Measurements from ENCODE around the gene MTIF3.
"Not testable (repeated sequence)": the region's sequence is repeated elsewhere in the genome, so short reads cannot be mapped to it uniquely, and the experiment has no call there.

The MTIF3 gene

DNA sequence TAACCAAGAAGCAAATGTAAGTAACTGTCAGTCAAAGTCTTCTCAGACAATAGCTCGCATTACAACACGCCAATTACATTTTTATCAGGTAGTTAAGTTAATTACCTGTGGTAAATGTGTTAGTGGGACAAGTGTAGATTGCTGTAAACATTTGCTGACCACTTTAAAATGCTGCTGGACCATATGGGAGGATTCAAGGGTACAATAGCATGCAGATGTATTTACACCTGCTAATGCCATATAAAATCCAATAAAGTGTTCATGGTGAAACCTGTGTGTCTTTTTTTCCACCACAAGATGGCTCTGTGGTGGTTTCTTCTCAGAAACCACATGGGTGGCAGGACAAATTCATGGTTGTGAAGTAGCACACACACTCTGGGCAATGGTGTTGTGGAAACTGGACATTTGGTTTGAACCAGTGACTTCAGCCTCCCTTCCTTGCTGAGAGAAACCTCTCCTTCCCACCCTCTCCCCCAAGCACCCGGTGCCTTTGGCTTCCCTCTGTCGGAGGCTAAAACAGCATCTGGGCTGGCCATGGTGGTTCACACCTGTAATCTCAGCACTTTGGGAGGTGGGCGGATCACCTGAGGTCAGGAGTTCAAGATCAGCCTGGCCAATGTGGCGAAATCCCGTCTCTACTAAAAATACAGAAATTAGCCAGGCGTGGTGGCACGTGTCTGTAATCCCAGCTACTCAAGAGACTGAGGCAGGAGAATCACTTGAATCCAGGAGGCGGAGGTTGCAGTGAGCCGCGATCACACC lies 44.0 kb downstream of the MTIF3 start:
- Histone ChIP-seq H3K9me3 (replicated peaks; ENCODE audit: low read length) (no peaks in the 10 kb centered on the region), H3K4me1 (ENCODE audit: control insufficient read depth, insufficient read depth, low read length) (peaks cover 14% of the 10 kb centered on the region), H3K4me3 (ENCODE audit: low read length) (no peak overlapping the region), H3K4me2 (ENCODE audit: low read length) (no peak overlapping the region), H3K27me3 (ENCODE audit: control insufficient read depth, insufficient read depth, low read length) (peaks cover 24% of the 10 kb centered on the region), H3K36me3 (ENCODE audit: insufficient read depth, low read length) (no peaks in the 10 kb centered on the region), H3K9ac (ENCODE audit: low read depth, low read length) (no peak overlapping the region)

- Histone ChIP-seq H3K4me1 (ENCODE audit: control insufficient read depth, insufficient read depth, low read length) (peaks cover 14% of the 10 kb centered on the region), H3K4me2 (ENCODE audit: low read length) (no peak overlapping the region), H3K9ac (ENCODE audit: low read depth, low read length) (no peak overlapping the region), H3K4me3 (ENCODE audit: low read length) (no peak overlapping the region), H3K27me3 (ENCODE audit: control insufficient read depth, insufficient read depth, low read length) (peaks cover 21% of the 10 kb centered on the region), H3K9me3 (replicated peaks; ENCODE audit: low read length) (no peaks in the 10 kb centered on the region), H3K36me3 (ENCODE audit: insufficient read depth, low read length) (no peaks in the 10 kb centered on the region)
Measured at GRCh38 chr13:27405546-27406134, 44.7 kb downstream of the MTIF3 start.

DNA sequence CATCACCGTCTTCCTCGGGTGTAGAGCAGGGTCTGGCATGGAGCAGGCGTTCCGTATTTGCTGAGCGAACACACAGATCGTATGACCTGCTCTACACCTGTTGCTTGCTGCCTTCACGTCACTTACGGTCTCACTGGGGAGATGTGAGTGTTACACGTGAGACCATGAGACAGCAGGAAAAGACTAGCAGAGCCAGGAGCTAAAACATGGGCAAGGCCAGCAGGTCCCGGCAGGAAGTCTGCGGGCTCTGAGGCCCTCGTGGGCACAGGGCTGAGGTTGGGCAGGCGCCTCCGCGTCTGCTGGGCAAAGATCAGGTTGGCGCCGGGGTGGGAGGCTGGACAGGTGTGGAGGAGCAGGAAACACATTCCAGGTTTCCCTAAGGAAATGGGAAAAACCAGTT lies 45.7 kb downstream of the MTIF3 start:
- peaks cover 14% of the 10 kb centered on the region for H3K4me1 ChIP-seq (ENCODE audit: control insufficient read depth, insufficient read depth, low read length)

GRCh38 chr13:27403727-27404385 lies 46.5 kb downstream of the MTIF3 start:
- H3K27me3 ChIP-seq (ENCODE audit: control insufficient read depth, insufficient read depth, low read length): peaks cover 16% of the 10 kb centered on the region
- no peaks in the 10 kb centered on the region for H3K9me3 ChIP-seq (replicated peaks; ENCODE audit: low read length)
- H3K9ac ChIP-seq (ENCODE audit: low read depth, low read length): no peak overlapping the region
- H3K4me2 ChIP-seq (ENCODE audit: low read length): peak overlapping the region; percentile 42
- H3K4me1 ChIP-seq (ENCODE audit: control insufficient read depth, insufficient read depth, low read length): peaks cover 14% of the 10 kb centered on the region
- H3K36me3 ChIP-seq (ENCODE audit: insufficient read depth, low read length): no peaks in the 10 kb centered on the region
- peak overlapping the region; percentile 5 for H3K4me3 ChIP-seq (ENCODE audit: low read length)

More for the DNA sequence above, 45.7 kb downstream of the MTIF3 start:
- Histone ChIP-seq H3K9me3 (replicated peaks; ENCODE audit: low read length) (no peaks in the 10 kb centered on the region), H3K9ac (ENCODE audit: low read depth, low read length) (no peak overlapping the region), H3K36me3 (ENCODE audit: insufficient read depth, low read length) (no peaks in the 10 kb centered on the region), H3K27me3 (ENCODE audit: control insufficient read depth, insufficient read depth, low read length) (peaks cover 21% of the 10 kb centered on the region), H3K4me2 (ENCODE audit: low read length) (no peak overlapping the region), H3K4me3 (ENCODE audit: low read length) (no peak overlapping the region)

DNA sequence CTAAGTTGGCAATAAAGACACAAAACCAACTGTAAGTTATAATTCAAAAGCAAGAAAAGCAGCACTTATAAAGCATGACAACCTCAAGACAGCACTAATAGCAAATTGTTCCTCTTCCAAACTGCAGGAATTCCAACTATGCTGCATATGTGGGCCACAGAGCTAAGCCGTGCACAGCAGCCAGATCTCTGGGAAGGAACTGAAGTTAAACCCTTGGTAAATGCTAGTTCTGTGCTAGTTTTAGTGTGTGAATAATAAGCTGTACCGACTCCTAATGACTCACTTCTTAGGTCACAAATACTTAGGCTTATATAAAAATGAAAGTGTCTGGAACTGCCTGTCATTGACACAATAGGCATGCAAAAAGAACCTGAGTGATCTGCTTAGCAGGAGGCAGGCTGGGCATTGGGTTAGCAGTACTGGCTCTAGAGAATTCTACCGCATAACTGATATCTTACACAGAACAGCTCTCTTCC lies 47.1 kb downstream of the MTIF3 start:
- no peak overlapping the region for H3K9ac ChIP-seq (ENCODE audit: low read depth, low read length)
- peaks cover 14% of the 10 kb centered on the region for H3K4me1 ChIP-seq (ENCODE audit: control insufficient read depth, insufficient read depth, low read length)
- peaks cover 10% of the 10 kb centered on the region for H3K27me3 ChIP-seq (ENCODE audit: control insufficient read depth, insufficient read depth, low read length)
- peak overlapping the region; percentile 42 for H3K4me2 ChIP-seq (ENCODE audit: low read length)
- peak overlapping the region; percentile 5 for H3K4me3 ChIP-seq (ENCODE audit: low read length)
- no peaks in the 10 kb centered on the region for H3K36me3 ChIP-seq (ENCODE audit: insufficient read depth, low read length)
- no peaks in the 10 kb centered on the region for H3K9me3 ChIP-seq (replicated peaks; ENCODE audit: low read length)

DNA sequence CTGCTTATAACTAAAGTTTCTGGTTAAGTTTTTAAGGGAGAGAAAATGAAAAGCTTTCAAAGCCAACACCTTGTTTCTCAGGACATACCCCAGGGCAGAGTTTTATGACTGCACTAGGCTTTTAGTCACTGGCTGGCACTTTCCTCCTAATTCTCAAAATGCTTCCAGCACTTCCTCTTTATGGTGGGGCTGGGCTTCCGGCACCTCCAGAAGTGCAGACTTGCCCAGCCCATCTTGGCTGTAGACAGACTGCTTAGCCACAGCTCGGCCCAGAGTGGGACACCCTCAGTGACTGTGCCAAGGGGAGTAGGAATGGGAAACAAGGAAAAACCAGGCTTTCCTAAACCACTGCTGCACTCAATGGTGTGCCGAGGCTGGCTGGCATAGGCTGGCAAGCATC lies 49.2 kb downstream of the MTIF3 start:
- no peak overlapping the region for H3K4me3 ChIP-seq (ENCODE audit: low read length)
- no peaks in the 10 kb centered on the region for H3K36me3 ChIP-seq (ENCODE audit: insufficient read depth, low read length)
- H3K9ac ChIP-seq (ENCODE audit: low read depth, low read length): no peak overlapping the region
- peaks cover 4% of the 10 kb centered on the region for H3K27me3 ChIP-seq (ENCODE audit: control insufficient read depth, insufficient read depth, low read length)
- H3K4me1 ChIP-seq (ENCODE audit: control insufficient read depth, insufficient read depth, low read length): peaks cover 14% of the 10 kb centered on the region
- H3K4me2 ChIP-seq (ENCODE audit: low read length): no peak overlapping the region
- H3K9me3 ChIP-seq (replicated peaks; ENCODE audit: low read length): no peaks in the 10 kb centered on the region

GRCh38 chr13:27400405-27400804 lies 50.0 kb downstream of the MTIF3 start:
- H3K4me3 ChIP-seq (ENCODE audit: low read length); H3K9ac ChIP-seq (ENCODE audit: low read depth, low read length); H3K4me2 ChIP-seq (ENCODE audit: low read length); H3K9me3 ChIP-seq (replicated peaks; ENCODE audit: low read length); H3K36me3 ChIP-seq (ENCODE audit: insufficient read depth, low read length): not testable (repeated sequence)
- peaks cover 12% of the 10 kb centered on the region for H3K27me3 ChIP-seq (ENCODE audit: control insufficient read depth, insufficient read depth, low read length)
- peaks cover 14% of the 10 kb centered on the region for H3K4me1 ChIP-seq (ENCODE audit: control insufficient read depth, insufficient read depth, low read length)

DNA sequence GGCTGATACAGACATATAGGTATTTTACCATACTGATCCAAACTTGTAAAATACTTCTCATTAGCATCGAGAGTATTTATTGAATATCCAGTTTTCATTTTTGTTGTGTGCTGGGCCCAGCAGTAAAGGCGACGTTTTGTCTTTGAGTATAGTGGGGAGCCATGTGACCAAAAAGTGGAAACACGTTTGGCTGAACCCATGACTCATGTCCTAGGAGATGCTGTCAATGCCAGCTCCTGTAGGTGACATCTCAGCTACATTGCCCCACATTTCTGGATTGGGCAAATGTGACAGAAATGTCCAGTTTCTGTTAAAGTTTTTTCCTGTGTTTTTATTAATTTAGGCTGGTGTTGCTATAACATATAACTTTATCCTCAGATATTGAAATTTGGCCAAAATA lies 52.0 kb downstream of the MTIF3 start:
- Histone ChIP-seq H3K9me3 (replicated peaks; ENCODE audit: low read length) (no peaks in the 10 kb centered on the region), H3K9ac (ENCODE audit: low read depth, low read length) (no peak overlapping the region), H3K4me3 (ENCODE audit: low read length) (no peak overlapping the region), H3K27me3 (ENCODE audit: control insufficient read depth, insufficient read depth, low read length) (peaks cover 22% of the 10 kb centered on the region), H3K4me1 (ENCODE audit: control insufficient read depth, insufficient read depth, low read length) (peaks cover 7% of the 10 kb centered on the region), H3K4me2 (ENCODE audit: low read length) (no peak overlapping the region), H3K36me3 (ENCODE audit: insufficient read depth, low read length) (no peaks in the 10 kb centered on the region)

- Histone ChIP-seq H3K9me3 (replicated peaks; ENCODE audit: low read length) (no peaks in the 10 kb centered on the region), H3K4me1 (ENCODE audit: control insufficient read depth, insufficient read depth, low read length) (no peaks in the 10 kb centered on the region), H3K27me3 (ENCODE audit: control insufficient read depth, insufficient read depth, low read length) (peaks cover 26% of the 10 kb centered on the region), H3K36me3 (ENCODE audit: insufficient read depth, low read length) (no peaks in the 10 kb centered on the region), H3K9ac (ENCODE audit: low read depth, low read length) (no peak overlapping the region), H3K4me3 (ENCODE audit: low read length) (no peak overlapping the region), H3K4me2 (ENCODE audit: low read length) (no peak overlapping the region)
Measured at GRCh38 chr13:27396252-27396846, 54.0 kb downstream of the MTIF3 start.

GRCh38 chr13:27395007-27395510 lies 55.3 kb downstream of the MTIF3 start:
- Histone ChIP-seq H3K9ac (ENCODE audit: low read depth, low read length) (no peak overlapping the region), H3K36me3 (ENCODE audit: insufficient read depth, low read length) (no peaks in the 10 kb centered on the region), H3K27me3 (ENCODE audit: control insufficient read depth, insufficient read depth, low read length) (peaks cover 26% of the 10 kb centered on the region), H3K9me3 (replicated peaks; ENCODE audit: low read length) (no peaks in the 10 kb centered on the region), H3K4me1 (ENCODE audit: control insufficient read depth, insufficient read depth, low read length) (no peaks in the 10 kb centered on the region), H3K4me3 (ENCODE audit: low read length) (no peak overlapping the region), H3K4me2 (ENCODE audit: low read length) (no peak overlapping the region)

DNA sequence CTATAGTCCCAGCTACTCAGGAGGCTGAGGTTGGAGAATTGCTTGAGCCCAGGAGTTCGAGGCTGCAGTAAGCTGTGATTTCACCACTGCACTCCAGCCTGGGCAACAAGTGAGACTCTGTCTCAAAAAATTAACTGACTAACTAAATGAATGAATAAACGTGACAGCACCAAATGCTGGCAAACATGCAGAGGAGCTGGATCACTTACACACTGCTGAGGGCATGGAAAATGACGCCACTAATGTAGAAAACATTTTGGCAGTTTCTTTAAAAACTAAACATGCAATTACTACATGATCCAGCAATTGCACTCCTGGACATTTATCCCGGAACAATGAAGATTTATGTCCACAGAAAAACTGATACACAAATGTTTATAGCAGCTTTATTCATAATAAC lies 57.3 kb downstream of the MTIF3 start:
- Histone ChIP-seq H3K4me1 (ENCODE audit: control insufficient read depth, insufficient read depth, low read length) (no peaks in the 10 kb centered on the region), H3K4me3 (ENCODE audit: low read length) (no peak overlapping the region), H3K4me2 (ENCODE audit: low read length) (no peak overlapping the region), H3K36me3 (ENCODE audit: insufficient read depth, low read length) (no peaks in the 10 kb centered on the region), H3K27me3 (ENCODE audit: control insufficient read depth, insufficient read depth, low read length) (peaks cover 34% of the 10 kb centered on the region), H3K9me3 (replicated peaks; ENCODE audit: low read length) (no peaks in the 10 kb centered on the region), H3K9ac (ENCODE audit: low read depth, low read length) (no peak overlapping the region)

Measured in skeletal muscle satellite cell (primary cell).